DMS 273 (cell line): ENCODE data around the gene GNAT1.
"Not testable (repeated sequence)": the region's sequence is repeated elsewhere in the genome, so short reads cannot be mapped to it uniquely, and the experiment has no call there.

Source experiments
- DNase-seq: peaks from one replicate; lab custom pipeline; 2025; ENCODE audit not compliant: unreplicated experiment; lab: John Stamatoyannopoulos, UW

The GNAT1 gene

GRCh38 chr3:50237754-50238548 is 46.5 kb downstream of the GNAT1 start:
- DNase-seq = peak; percentile 65

- peak; percentile 74 for DNase-seq
Observed at GRCh38 chr3:50238549-50239026, 47.2 kb downstream of the GNAT1 start.

GRCh38 chr3:50239649-50240048 is 48.2 kb downstream of the GNAT1 start:
- DNase-seq = no peak

- DNase-seq = no peak
Observed at GRCh38 chr3:50241163-50241562, 49.8 kb downstream of the GNAT1 start.

- no peak for DNase-seq
Observed at GRCh38 chr3:50241713-50242380, 50.4 kb downstream of the GNAT1 start.

- DNase-seq = no peak
Observed at GRCh38 chr3:50242381-50242770, 51.0 kb downstream of the GNAT1 start.

GRCh38 chr3:50242851-50243542 is 51.6 kb downstream of the GNAT1 start:
- no peak for DNase-seq

- no peak for DNase-seq
Observed at GRCh38 chr3:50243543-50243895, 52.1 kb downstream of the GNAT1 start.

- DNase-seq = not testable (repeated sequence)
Observed at GRCh38 chr3:50244813-50245212, 53.4 kb downstream of the GNAT1 start.

GRCh38 chr3:50245251-50245745 is 53.9 kb downstream of the GNAT1 start:
- DNase-seq = no peak

GRCh38 chr3:50245831-50246516 is 54.6 kb downstream of the GNAT1 start:
- peak; percentile 89 for DNase-seq

GRCh38 chr3:50246517-50246954 is 55.1 kb downstream of the GNAT1 start:
- DNase-seq = no peak
